Keratinocyte (primary cell): Measurements from ENCODE around the gene KCNQ1OT1. TPM values are rescaled to one million over a fixed set of nuclear protein-coding genes. Genes with fewer than 3 reads are reported as not detected.

Experiments
- DNase-seq: peaks from one replicate; pipeline ENCODE4 v3.0.0-alpha.2; 2011; ENCODE audit warnings: low read depth, missing footprints, low spot score
- FAIRE-seq: peaks from 2 replicates; lab custom pipeline; 2011; peaks lifted over from hg19 to GRCh38; lab: Jason Lieb, UNC
- H2AFZ ChIP-seq: 2 replicates; pipeline ENCODE4 v1.6.0; 2012; ENCODE audit warnings: low read length, control low read depth, inconsistent platforms; ENCODE audit not compliant: control insufficient read depth
- H3K27ac ChIP-seq: 2 replicates; pipeline ENCODE4 v1.5.1; 2011; ENCODE audit warnings: low read length; ENCODE audit not compliant: control insufficient read depth, insufficient read depth
- H3K27me3 ChIP-seq: 3 replicates; pipeline ENCODE4 v1.6.0; 2011; ENCODE audit warnings: low read length; ENCODE audit not compliant: control insufficient read depth, insufficient read depth; ENCODE audit errors: extremely low read depth
- H3K36me3 ChIP-seq, 2 experiments: 2 replicates in 1 of 2; 3 replicates in 1 of 2; pipeline ENCODE4 v1.5.1; 2011; ENCODE audit warnings: low read length in 2 of 2, mild to moderate bottlenecking in 1 of 2; ENCODE audit not compliant: control insufficient read depth in 2 of 2, insufficient read depth in 2 of 2; ENCODE audit errors: extremely low read depth in 1 of 2
- H3K4me1 ChIP-seq: 3 replicates; pipeline ENCODE4 v1.5.1; 2011; ENCODE audit warnings: low read length; ENCODE audit not compliant: control insufficient read depth, insufficient read depth; ENCODE audit errors: extremely low read depth
- H3K4me2 ChIP-seq: 3 replicates; pipeline ENCODE4 v1.6.0; 2011; ENCODE audit warnings: low read depth, low read length; ENCODE audit not compliant: control insufficient read depth, insufficient read depth; ENCODE audit errors: extremely low read depth
- H3K4me3 ChIP-seq, 3 experiments: fragments of 200-600 bp in 1 of 3; sonication (generic) in 1 of 3; 2 replicates in 2 of 3; 3 replicates in 1 of 3; pipeline ENCODE4 v1.5.1; 2011 to 2016; ENCODE audit warnings: low read length in 3 of 3, mild to moderate bottlenecking in 3 of 3, control low read depth in 2 of 3, inconsistent platforms in 1 of 3, low read depth in 1 of 3, mixed read lengths in 1 of 3, mixed run types in 1 of 3, moderate library complexity in 1 of 3; ENCODE audit not compliant: control insufficient read depth in 2 of 3, insufficient read depth in 2 of 3; ENCODE audit errors: extremely low read depth in 1 of 3
- H3K79me2 ChIP-seq: 2 replicates; pipeline ENCODE4 v1.6.0; 2012; ENCODE audit warnings: low read length; ENCODE audit not compliant: control insufficient read depth, insufficient read depth
- H3K9ac ChIP-seq: 3 replicates; pipeline ENCODE4 v1.6.0; 2011; ENCODE audit warnings: low read length; ENCODE audit not compliant: control insufficient read depth, insufficient read depth; ENCODE audit errors: extremely low read depth
- H3K9me1 ChIP-seq: 3 replicates; pipeline ENCODE4 v1.6.0; 2011; ENCODE audit warnings: low read length; ENCODE audit not compliant: control insufficient read depth, insufficient read depth; ENCODE audit errors: extremely low read depth
- H3K9me3 ChIP-seq: 2 replicates; pipeline ENCODE4 v1.5.1; 2012; ENCODE audit warnings: low read depth, low read length; ENCODE audit not compliant: control insufficient read depth
- H4K20me1 ChIP-seq: 3 replicates; pipeline ENCODE4 v1.6.0; 2011; ENCODE audit warnings: low read length; ENCODE audit not compliant: control insufficient read depth, insufficient read depth; ENCODE audit errors: extremely low read depth
- EZH2 ChIP-seq: IDR thresholded peaks from one replicate; pipeline ENCODE4 v1.6.1; 2012; ENCODE audit warnings: inconsistent platforms, mild to moderate bottlenecking, low read length, moderate library complexity
- dilution Hi-C: fragments of 300-500 bp; cut with MboI; formaldehyde crosslinking; loops from one replicate; pipeline ENCODE4 v1.7.0; 2020; ENCODE audit warnings: low sequenced_read_pairs; ENCODE audit not compliant: extremely low pct_ligation_motif_present
- polyA plus RNA-seq, 5 experiments: library from polyadenylated mRNA; depleted of rRNA in 3 of 5; stranded (reverse) in 3 of 5; stranded (forward) in 1 of 5; unstranded in 1 of 5; fragments of >200 nt; gene quantifications; 1 replicate in 1 of 5; 2 replicates in 3 of 5; 3 replicates in 1 of 5; pipeline versions ENCODE4 v1.2.1 to v1.2.3, GENCODE V29; 2011 to 2012; ENCODE audit warnings: missing spikeins in 2 of 5, low read depth in 1 of 5, low replicate concordance in 1 of 5
- TF ChIP-seq, protein P1 (sequence below), 3 experiments: IDR thresholded peaks in 1 of 3; conservative IDR thresholded peaks in 1 of 3; optimal IDR thresholded peaks in 1 of 3; 2 replicates in 2 of 3; 3 replicates in 1 of 3; pipeline versions ENCODE3 to v1.5.1; 2011; ENCODE audit warnings: low read length in 3 of 3, mild to moderate bottlenecking in 3 of 3, moderate library complexity in 2 of 3, control low read depth in 1 of 3, inconsistent platforms in 1 of 3; ENCODE audit not compliant: insufficient read depth in 2 of 3; ENCODE audit errors: extremely low read depth in 1 of 3

KCNQ1OT1 gene
- polyA plus RNA-seq, 1 donor (not counting 4 experiments of a cell fraction or from before 2014, with no cell fraction given) = 0.07 TPM

DNA sequence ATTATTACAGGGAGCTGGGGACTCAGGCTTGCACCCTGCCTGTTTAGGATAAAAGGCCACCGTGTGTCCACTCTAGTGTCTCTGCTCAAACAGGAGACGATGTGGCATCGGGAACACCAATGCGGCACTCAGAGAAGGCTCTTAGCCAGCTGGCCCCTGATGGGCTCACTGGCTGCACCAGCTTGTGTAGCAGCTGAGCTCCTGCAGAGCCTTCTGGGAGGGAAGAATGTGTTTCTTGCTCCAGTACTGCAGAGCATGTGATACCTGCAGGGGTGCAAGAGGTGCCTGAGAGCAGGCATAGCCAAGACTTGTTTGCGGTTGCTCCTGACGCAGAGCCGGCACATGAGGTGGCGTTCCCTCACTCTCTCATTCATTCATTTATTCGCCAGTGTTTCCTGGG, 44.4 kb upstream of the KCNQ1OT1 start:
- Histone ChIP-seq H3K4me2 (no peak overlapping the region), H4K20me1 (no peaks in the 10 kb centered on the region), H3K36me3 (no peaks in the 10 kb centered on the region), H3K9me1 (no peaks in the 10 kb centered on the region), H3K27ac (no peak overlapping the region), H3K9me3 (no peaks in the 10 kb centered on the region), H3K79me2 (no peaks in the 10 kb centered on the region), H3K4me3 (no peak overlapping the region), H3K27me3 (peaks cover 22% of the 10 kb centered on the region), H2AFZ (no peak overlapping the region), H3K4me1 (no peaks in the 10 kb centered on the region), H3K9ac (no peak overlapping the region)
- DNase-seq (no peak), FAIRE-seq (no peak)
- dilution Hi-C loops = no loop called here
- no peak for TF ChIP-seq EZH2
- TF ChIP-seq, protein P1, sequence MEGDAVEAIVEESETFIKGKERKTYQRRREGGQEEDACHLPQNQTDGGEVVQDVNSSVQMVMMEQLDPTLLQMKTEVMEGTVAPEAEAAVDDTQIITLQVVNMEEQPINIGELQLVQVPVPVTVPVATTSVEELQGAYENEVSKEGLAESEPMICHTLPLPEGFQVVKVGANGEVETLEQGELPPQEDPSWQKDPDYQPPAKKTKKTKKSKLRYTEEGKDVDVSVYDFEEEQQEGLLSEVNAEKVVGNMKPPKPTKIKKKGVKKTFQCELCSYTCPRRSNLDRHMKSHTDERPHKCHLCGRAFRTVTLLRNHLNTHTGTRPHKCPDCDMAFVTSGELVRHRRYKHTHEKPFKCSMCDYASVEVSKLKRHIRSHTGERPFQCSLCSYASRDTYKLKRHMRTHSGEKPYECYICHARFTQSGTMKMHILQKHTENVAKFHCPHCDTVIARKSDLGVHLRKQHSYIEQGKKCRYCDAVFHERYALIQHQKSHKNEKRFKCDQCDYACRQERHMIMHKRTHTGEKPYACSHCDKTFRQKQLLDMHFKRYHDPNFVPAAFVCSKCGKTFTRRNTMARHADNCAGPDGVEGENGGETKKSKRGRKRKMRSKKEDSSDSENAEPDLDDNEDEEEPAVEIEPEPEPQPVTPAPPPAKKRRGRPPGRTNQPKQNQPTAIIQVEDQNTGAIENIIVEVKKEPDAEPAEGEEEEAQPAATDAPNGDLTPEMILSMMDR (optimal IDR thresholded peaks at IDR 0.05 in 1 of 3, IDR thresholded peaks at IDR 0.05 in 1 of 3, conservative IDR thresholded peaks at IDR 0.05 in 1 of 3; ENCODE audit: extremely low read depth in 1 of 3, insufficient read depth in 2 of 3, low read length in 3 of 3) = no peak

DNA sequence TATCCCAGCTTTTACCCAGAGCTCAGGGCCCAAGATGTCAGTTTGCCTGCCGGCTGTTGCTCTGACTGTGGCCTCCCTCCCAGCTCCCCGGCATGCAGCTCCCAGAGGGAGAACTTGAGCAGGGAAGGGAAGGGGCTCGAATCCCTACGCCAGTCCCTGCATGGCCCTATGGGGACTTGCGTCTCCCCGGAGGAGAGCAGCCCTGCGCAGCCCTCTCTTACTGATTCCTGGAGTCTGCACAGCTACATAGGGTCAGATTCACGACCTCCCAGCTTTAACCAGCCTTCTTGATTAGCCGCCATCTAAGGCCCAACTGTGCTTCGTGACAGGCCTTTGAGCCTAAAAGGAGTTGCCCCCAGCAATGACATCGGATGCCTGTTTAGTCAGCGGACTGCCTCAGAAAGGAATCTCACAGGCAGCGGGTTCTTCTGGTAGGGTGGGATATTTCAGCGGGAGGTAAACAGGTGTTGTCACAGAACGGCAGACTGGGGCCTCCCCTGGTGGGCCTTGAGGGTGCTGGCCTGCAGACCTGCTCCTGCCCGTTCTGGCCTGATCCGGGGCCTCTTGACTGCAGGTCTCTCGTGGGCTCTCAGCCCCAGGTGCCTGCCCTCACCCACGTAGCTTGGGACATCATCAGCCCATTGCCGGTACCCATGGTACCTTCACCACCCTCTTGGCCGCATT, 43.8 kb upstream of the KCNQ1OT1 start:
- dilution Hi-C loops = no loop called here

More for the DNA sequence above, 43.8 kb upstream of the KCNQ1OT1 start:
- Histone ChIP-seq H4K20me1 (no peaks in the 10 kb centered on the region), H3K9me1 (no peaks in the 10 kb centered on the region), H3K4me2 (no peak overlapping the region), H3K36me3 (no peaks in the 10 kb centered on the region), H3K9me3 (no peaks in the 10 kb centered on the region), H3K27ac (no peak overlapping the region), H3K9ac (no peak overlapping the region), H3K4me3 (no peak overlapping the region), H3K4me1 (no peaks in the 10 kb centered on the region), H2AFZ (no peak overlapping the region), H3K79me2 (no peaks in the 10 kb centered on the region), H3K27me3 (peaks cover 20% of the 10 kb centered on the region)
- DNase-seq (no peak), FAIRE-seq (no peak)
- no peak for TF ChIP-seq EZH2
- TF ChIP-seq, protein P1 (optimal IDR thresholded peaks at IDR 0.05 in 1 of 3, IDR thresholded peaks at IDR 0.05 in 1 of 3, conservative IDR thresholded peaks at IDR 0.05 in 1 of 3; ENCODE audit: extremely low read depth in 1 of 3, insufficient read depth in 2 of 3, low read length in 3 of 3) = no peak
